ENCODE data around the gene PRKCE. TPM values are rescaled to one million over a fixed set of nuclear protein-coding genes. Genes with fewer than 3 reads are reported as not detected.

PRKCE gene
- total and polyA plus RNA-seq, 2 donors (not counting 3 experiments of a cell fraction or from before 2014, with no cell fraction given) = 27.9 to 33.9 TPM

DNA sequence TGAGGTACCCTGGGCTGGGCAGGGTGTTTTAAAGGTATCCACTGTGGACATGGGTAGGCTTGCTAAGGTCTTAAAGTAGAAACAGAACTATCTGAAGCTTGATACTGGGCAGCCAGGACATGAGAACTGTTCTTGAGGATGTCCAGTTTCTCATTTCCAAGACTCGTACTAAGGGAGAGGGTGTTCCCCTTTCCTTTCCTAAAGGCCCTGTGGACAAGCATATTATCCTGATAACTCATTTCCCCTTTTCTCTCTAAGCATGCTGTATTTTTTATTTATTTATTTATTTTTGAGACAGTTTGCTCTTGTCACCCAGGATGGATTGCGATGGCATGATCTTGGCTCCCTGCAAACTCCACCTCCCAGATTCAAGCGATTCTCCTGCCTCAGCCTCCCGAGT, 273.6 kb downstream of the PRKCE start:
- Histone ChIP-seq H3K9ac (replicated peaks; ENCODE audit: extremely low read depth, insufficient read depth, low read length) (no peak overlapping the region), H3K9me1 (replicated peaks; ENCODE audit: control insufficient read depth, extremely low read depth, insufficient read depth, low read length) (no peaks in the 10 kb centered on the region), H2AFZ (ENCODE audit: low read depth, low read length) (no peak overlapping the region), H3K4me3 (replicated peaks in 1 of 3; ENCODE audit: insufficient read depth in 1 of 3, low read depth in 1 of 3, low read length in 3 of 3) (no peak overlapping the region), H3K4me2 (ENCODE audit: insufficient read depth, low read length) (no peak overlapping the region), H3K27ac (ENCODE audit: insufficient read depth, low read depth, low read length) (no peak overlapping the region), H3K36me3 (ENCODE audit: control insufficient read depth in 2 of 2, extremely low read depth in 1 of 2, insufficient read depth in 2 of 2, low read length in 2 of 2) (no peaks in the 10 kb centered on the region), H4K20me1 (replicated peaks; ENCODE audit: control insufficient read depth, extremely low read depth, insufficient read depth, low read length) (no peaks in the 10 kb centered on the region), H3K79me2 (ENCODE audit: control insufficient read depth, insufficient read depth, low read length) (no peaks in the 10 kb centered on the region), H3K27me3 (ENCODE audit: control insufficient read depth in 2 of 2, insufficient read depth in 2 of 2, low read length in 2 of 2) (no peaks in the 10 kb centered on the region), H3K4me1 (ENCODE audit: control insufficient read depth, extremely low read depth, insufficient read depth, low read length) (peaks cover 3% of the 10 kb centered on the region), H3K9me3 (replicated peaks; ENCODE audit: control insufficient read depth, insufficient read depth, low read length) (no peaks in the 10 kb centered on the region)
- intact Hi-C loops (cut with micrococcal nuclease) = no loop called here
- ChIA-PET CTCF (no interaction called here), POLR2A (no interaction called here)
- dilution Hi-C loops (cut with MboI; ENCODE audit: extremely low pct_ligation_motif_present, low sequenced_read_pairs) = no loop called here
- no peak for FAIRE-seq
- no TSS peak for BruUV-seq (replicated peaks)
- TF ChIP-seq CTCF (IDR thresholded peaks at IDR 0.05; ENCODE audit: extremely low read depth in 1 of 2, insufficient read depth in 1 of 2, low read depth in 1 of 2, low read length in 2 of 2) = no peak
- TF ChIP-seq MYC (IDR thresholded peaks at IDR 0.05; ENCODE audit: low read depth, low read length) = no peak
- no peak for TF ChIP-seq FOS (IDR thresholded peaks at IDR 0.05; ENCODE audit: borderline replicate concordance, insufficient read depth, low read length)
- TF ChIP-seq POLR2A (IDR thresholded peaks at IDR 0.05; ENCODE audit: low read depth, low read length) = no peak
- no peak for TF ChIP-seq JUN (IDR thresholded peaks at IDR 0.05; ENCODE audit: borderline replicate concordance, insufficient read depth, insufficient read length, low read depth)
- no peak for TF ChIP-seq GATA2 (IDR thresholded peaks at IDR 0.05; ENCODE audit: insufficient read depth, insufficient read length, low read depth, low read length)
- TF ChIP-seq EZH2 (IDR thresholded peaks at IDR 0.05; ENCODE audit: borderline replicate concordance, low read depth, low read length, severe bottlenecking) = no peak
- TF ChIP-seq POLR2AphosphoS5 (IDR thresholded peaks at IDR 0.05; ENCODE audit: insufficient read depth, low read depth, low read length) = no peak
- no peak for TF ChIP-seq MAX (IDR thresholded peaks at IDR 0.05; ENCODE audit: insufficient read depth, insufficient read length)
- no peak for DNase-seq (ENCODE audit: low read depth, low spot score)
